ENCODE measurements around the gene ZNF598.

DNA sequence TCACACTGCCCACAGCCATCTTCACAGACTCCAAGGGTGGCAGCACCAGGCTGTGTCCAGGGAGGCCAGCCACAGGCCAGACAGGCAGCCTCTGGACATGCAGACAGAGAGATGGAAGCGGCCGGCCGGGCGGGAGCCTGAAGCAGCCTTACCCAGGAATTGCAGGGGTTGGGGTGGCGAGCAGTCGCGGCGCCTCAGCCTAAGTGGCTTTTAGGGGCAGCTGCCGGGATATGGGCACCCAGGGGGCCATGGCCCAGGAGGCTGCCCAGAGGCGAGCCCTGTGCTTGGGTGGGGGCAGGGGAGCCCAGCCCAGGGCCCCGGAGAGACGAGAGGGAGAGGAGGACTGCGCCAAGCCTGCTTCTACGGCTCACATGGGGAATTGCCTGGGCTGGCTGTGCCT, 15.6 kb upstream of the ZNF598 start:
- TF ChIP-seq, protein P1, sequence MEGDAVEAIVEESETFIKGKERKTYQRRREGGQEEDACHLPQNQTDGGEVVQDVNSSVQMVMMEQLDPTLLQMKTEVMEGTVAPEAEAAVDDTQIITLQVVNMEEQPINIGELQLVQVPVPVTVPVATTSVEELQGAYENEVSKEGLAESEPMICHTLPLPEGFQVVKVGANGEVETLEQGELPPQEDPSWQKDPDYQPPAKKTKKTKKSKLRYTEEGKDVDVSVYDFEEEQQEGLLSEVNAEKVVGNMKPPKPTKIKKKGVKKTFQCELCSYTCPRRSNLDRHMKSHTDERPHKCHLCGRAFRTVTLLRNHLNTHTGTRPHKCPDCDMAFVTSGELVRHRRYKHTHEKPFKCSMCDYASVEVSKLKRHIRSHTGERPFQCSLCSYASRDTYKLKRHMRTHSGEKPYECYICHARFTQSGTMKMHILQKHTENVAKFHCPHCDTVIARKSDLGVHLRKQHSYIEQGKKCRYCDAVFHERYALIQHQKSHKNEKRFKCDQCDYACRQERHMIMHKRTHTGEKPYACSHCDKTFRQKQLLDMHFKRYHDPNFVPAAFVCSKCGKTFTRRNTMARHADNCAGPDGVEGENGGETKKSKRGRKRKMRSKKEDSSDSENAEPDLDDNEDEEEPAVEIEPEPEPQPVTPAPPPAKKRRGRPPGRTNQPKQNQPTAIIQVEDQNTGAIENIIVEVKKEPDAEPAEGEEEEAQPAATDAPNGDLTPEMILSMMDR (IDR thresholded peaks at IDR 0.05; ENCODE audit: borderline replicate concordance, extremely low read depth, low read length, poor library complexity, severe bottlenecking) = no peak
- TF ChIP-seq EZH2 (IDR thresholded peaks at IDR 0.05; ENCODE audit: borderline replicate concordance, low read depth, low read length, severe bottlenecking) = no peak

All from DND-41 (cell line).